Uterus (tissue), 4 donors: ENCODE data around the gene SEL1L3. TPM values are rescaled to one million over a fixed set of nuclear protein-coding genes. Genes with fewer than 3 reads are reported as not detected.

ENCODE experiments used
- DNase-seq, 2 donors: peaks; one replicate each; pipeline ENCODE4 v3.0.0-alpha.2; 2019 to 2020
- H3K27ac ChIP-seq, 2 donors: fragments of 200-600 bp; sonication (generic); 1 replicate in 1 of 2; 2 replicates in 1 of 2; pipeline ENCODE4 v1.5.1; 2016 to 2018
- H3K27me3 ChIP-seq, 2 donors: fragments of 200-600 bp; sonication (generic); one replicate each; pipeline ENCODE4 v1.5.1; 2018 to 2019; ENCODE audit warnings: control low read depth in 1 of 2
- H3K36me3 ChIP-seq, 2 donors: fragments of 200-600 bp; sonication (generic); one replicate each; pipeline ENCODE4 v1.5.1; 2019; ENCODE audit warnings: control low read depth in 1 of 2
- H3K4me1 ChIP-seq, 2 donors: fragments of 200-600 bp; sonication (generic); one replicate each; pipeline ENCODE4 v1.5.1; 2018 to 2019; ENCODE audit warnings: control low read depth in 1 of 2
- H3K4me3 ChIP-seq, 2 donors: fragments of 200-600 bp; sonication (generic); 1 replicate in 1 of 2; 2 replicates in 1 of 2; pipeline ENCODE4 v1.5.1; 2018 to 2019; ENCODE audit warnings: mild to moderate bottlenecking in 1 of 2
- H3K9me3 ChIP-seq, 2 donors: fragments of 200-600 bp; sonication (generic); one replicate each; pipeline ENCODE4 v1.5.1; 2019; ENCODE audit warnings: control low read depth in 1 of 2
- POLR2A ChIP-seq, 2 donors: fragments of 450-650 bp; IDR thresholded peaks; one replicate each; pipeline ENCODE4 v1.6.1; 2016; ENCODE audit warnings: antibody characterized with exemption in 2 of 2, mild to moderate bottlenecking in 1 of 2, moderate library complexity in 1 of 2
- intact Hi-C: fragments of 100-400 bp; cut with DNase I; formaldehyde crosslinking; loops from one replicate; pipeline ENCODE4 v1.15.1; 2023; ENCODE audit warnings: low total_unique reads
- small RNA-seq: library from RNA; depleted of rRNA; stranded (forward); fragments of <200 nt; gene quantifications from one replicate; pipeline ENCODE3, GENCODE V24; 2016
- total RNA-seq, 4 donors: library from RNA; depleted of rRNA in 3 of 4; stranded (reverse); fragments of >200 nt in 3 of 4; gene quantifications; one replicate each; pipeline versions ENCODE4 v1.1.0 to v1.2.4, GENCODE V29; 2014 to 2023
- TF ChIP-seq, protein P1 (sequence below), 4 experiments: fragments of 200-600 bp in 2 of 4; fragments of 450-650 bp in 2 of 4; sonication (generic) in 2 of 4; IDR thresholded peaks; one replicate each; pipeline ENCODE4 v1.5.1; 2016 to 2019; ENCODE audit warnings: antibody characterized with exemption in 4 of 4, mild to moderate bottlenecking in 2 of 4, moderate library complexity in 1 of 4
- donor health status: DM: yes; HTN: yes; CAD: no.

SEL1L3 gene
- total RNA-seq, 4 donors from 2014 or later, result 4.1 to 46.1 (median 21.2) TPM

DNA sequence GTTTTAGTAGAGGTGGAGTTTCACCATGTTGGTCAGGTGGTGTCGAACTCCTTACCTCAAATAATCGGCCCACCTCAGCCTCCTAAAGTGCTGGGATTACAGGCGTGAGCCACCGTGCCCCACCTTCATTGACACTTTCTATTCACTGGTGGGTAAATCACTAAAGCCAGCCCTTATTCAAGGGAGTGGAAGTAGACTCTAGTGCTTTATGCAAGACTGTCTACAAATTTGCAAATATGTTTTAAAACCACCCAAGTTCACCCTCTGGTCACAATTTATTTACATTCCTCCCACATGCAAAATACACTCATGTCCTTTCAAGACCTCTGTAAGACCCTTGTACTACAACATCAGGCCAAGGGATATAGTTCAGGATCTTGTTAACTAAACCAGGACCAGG is 162.1 kb downstream of the SEL1L3 start:
- Histone ChIP-seq H3K27me3 (no peaks in the 10 kb centered on the region), H3K9me3 (no peaks in the 10 kb centered on the region), H3K4me1 (no peaks in the 10 kb centered on the region), H3K4me3 (no peak overlapping the region), H3K36me3 (no peaks in the 10 kb centered on the region), H3K27ac (no peak overlapping the region)
- TF ChIP-seq, protein P1, sequence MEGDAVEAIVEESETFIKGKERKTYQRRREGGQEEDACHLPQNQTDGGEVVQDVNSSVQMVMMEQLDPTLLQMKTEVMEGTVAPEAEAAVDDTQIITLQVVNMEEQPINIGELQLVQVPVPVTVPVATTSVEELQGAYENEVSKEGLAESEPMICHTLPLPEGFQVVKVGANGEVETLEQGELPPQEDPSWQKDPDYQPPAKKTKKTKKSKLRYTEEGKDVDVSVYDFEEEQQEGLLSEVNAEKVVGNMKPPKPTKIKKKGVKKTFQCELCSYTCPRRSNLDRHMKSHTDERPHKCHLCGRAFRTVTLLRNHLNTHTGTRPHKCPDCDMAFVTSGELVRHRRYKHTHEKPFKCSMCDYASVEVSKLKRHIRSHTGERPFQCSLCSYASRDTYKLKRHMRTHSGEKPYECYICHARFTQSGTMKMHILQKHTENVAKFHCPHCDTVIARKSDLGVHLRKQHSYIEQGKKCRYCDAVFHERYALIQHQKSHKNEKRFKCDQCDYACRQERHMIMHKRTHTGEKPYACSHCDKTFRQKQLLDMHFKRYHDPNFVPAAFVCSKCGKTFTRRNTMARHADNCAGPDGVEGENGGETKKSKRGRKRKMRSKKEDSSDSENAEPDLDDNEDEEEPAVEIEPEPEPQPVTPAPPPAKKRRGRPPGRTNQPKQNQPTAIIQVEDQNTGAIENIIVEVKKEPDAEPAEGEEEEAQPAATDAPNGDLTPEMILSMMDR (IDR thresholded peaks at IDR 0.05), result no peak
- no peak for TF ChIP-seq POLR2A (IDR thresholded peaks at IDR 0.05)
- no peak for DNase-seq
- intact Hi-C loops, result no loop called here

DNA sequence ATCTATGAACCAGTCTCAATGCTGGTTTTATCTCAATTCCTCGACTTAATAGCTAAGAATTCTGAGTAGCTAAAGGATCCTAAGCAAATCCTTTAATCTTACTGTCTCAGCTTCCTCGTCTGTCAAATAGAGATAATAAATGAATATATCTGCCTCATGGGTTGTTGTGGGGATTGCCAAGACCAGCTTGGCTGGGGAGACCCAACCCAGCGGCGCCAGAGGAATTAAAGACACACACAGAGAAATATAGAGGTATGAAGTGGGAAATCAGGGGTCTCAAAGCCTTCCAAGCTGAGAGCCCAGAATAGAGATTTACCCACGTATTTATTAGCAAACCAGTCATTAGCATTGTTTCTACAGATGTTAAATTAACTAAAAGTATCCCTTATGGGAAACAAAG is 165.3 kb downstream of the SEL1L3 start:
- Histone ChIP-seq H3K4me3 (no peak overlapping the region), H3K27ac (no peak overlapping the region), H3K36me3 (no peaks in the 10 kb centered on the region), H3K4me1 (no peaks in the 10 kb centered on the region), H3K9me3 (no peaks in the 10 kb centered on the region), H3K27me3 (no peaks in the 10 kb centered on the region)
- no peak for TF ChIP-seq POLR2A (IDR thresholded peaks at IDR 0.05)
- TF ChIP-seq, protein P1 (IDR thresholded peaks at IDR 0.05), result no peak
- intact Hi-C loops, result no loop called here
- no peak for DNase-seq

Small RNAs within 50 kb of the gene (small RNA-seq; reads per million reads assigned to genes)
- gene MTND4LP22, result not detected

Other genes starting within 250 kb of the SEL1L3 start
- 10 to 100 TPM in 1 of 4 donors, 1 to 10 TPM in 2, not detected in 1; 2.6 to 31.2 (median 4.1) TPM for gene SLC34A2, start 207.1 kb downstream of the SEL1L3 start, total RNA-seq
- gene SMIM20, start 51.2 kb upstream of the SEL1L3 start, total RNA-seq, result 100 to 1,000 TPM in 1 of 4 donors, 10 to 100 TPM in 3; 22.7 to 208 (median 32.4) TPM